Measurements from ENCODE around the gene STPG2.
"Not testable (repeated sequence)": the region's sequence is repeated elsewhere in the genome, so short reads cannot be mapped to it uniquely, and the experiment has no call there.

The STPG2 gene

GRCh38 chr4:97643179-97643578, 500.1 kb downstream of the STPG2 start:
- no peak overlapping the region for H3K27ac ChIP-seq (ENCODE audit: low read depth, low read length, severe bottlenecking)
- H3K36me3 ChIP-seq (ENCODE audit: control insufficient read depth, insufficient read depth, low read length): no peaks in the 10 kb centered on the region

GRCh38 chr4:97639961-97640360, 503.3 kb downstream of the STPG2 start:
- Histone ChIP-seq H3K4me3 (ENCODE audit: extremely low read depth, insufficient read depth, low read length, poor library complexity, severe bottlenecking) (no peak overlapping the region), H3K36me3 (ENCODE audit: control insufficient read depth, insufficient read depth, low read length) (no peaks in the 10 kb centered on the region), H3K4me1 (ENCODE audit: control insufficient read depth, insufficient read depth, low read length, poor library complexity, severe bottlenecking) (no peaks in the 10 kb centered on the region), H3K27ac (ENCODE audit: low read depth, low read length, severe bottlenecking) (no peak overlapping the region), H3K9me3 (ENCODE audit: control insufficient read depth, low read length) (no peaks in the 10 kb centered on the region)
- no CpG with 5 or more reads among the region's 1 CpG for WGBS, 2 experiments (ENCODE audit: insufficient coverage in 2 of 2)

More at GRCh38 chr4:97643179-97643578, 500.1 kb downstream of the STPG2 start:
- H3K9me3 ChIP-seq (ENCODE audit: control insufficient read depth, low read length): no peaks in the 10 kb centered on the region
- no peaks in the 10 kb centered on the region for H3K4me1 ChIP-seq (ENCODE audit: control insufficient read depth, insufficient read depth, low read length, poor library complexity, severe bottlenecking)
- H3K4me3 ChIP-seq (ENCODE audit: extremely low read depth, insufficient read depth, low read length, poor library complexity, severe bottlenecking): no peak overlapping the region

- WGBS, 2 experiments (ENCODE audit: insufficient coverage in 2 of 2): 48 to 61% methylated on average over 2 to 4 of the region's 8 CpGs
- not testable (repeated sequence) for H3K4me1 ChIP-seq (ENCODE audit: control insufficient read depth, insufficient read depth, low read length, poor library complexity, severe bottlenecking); H3K27ac ChIP-seq (ENCODE audit: low read depth, low read length, severe bottlenecking); H3K9me3 ChIP-seq (ENCODE audit: control insufficient read depth, low read length); H3K36me3 ChIP-seq (ENCODE audit: control insufficient read depth, insufficient read depth, low read length); H3K4me3 ChIP-seq (ENCODE audit: extremely low read depth, insufficient read depth, low read length, poor library complexity, severe bottlenecking)
Measured at GRCh38 chr4:97633831-97634230, 509.4 kb downstream of the STPG2 start.

GRCh38 chr4:97627750-97628149, 515.5 kb downstream of the STPG2 start:
- no peaks in the 10 kb centered on the region for H3K4me1 ChIP-seq (ENCODE audit: control insufficient read depth, insufficient read depth, low read length, poor library complexity, severe bottlenecking)
- no peaks in the 10 kb centered on the region for H3K36me3 ChIP-seq (ENCODE audit: control insufficient read depth, insufficient read depth, low read length)
- 70 to 83% methylated on average over 1 to 3 of the region's 4 CpGs for WGBS, 2 experiments (ENCODE audit: insufficient coverage in 2 of 2)
- no peak overlapping the region for H3K4me3 ChIP-seq (ENCODE audit: extremely low read depth, insufficient read depth, low read length, poor library complexity, severe bottlenecking)
- H3K9me3 ChIP-seq (ENCODE audit: control insufficient read depth, low read length): no peaks in the 10 kb centered on the region
- no peak overlapping the region for H3K27ac ChIP-seq (ENCODE audit: low read depth, low read length, severe bottlenecking)

GRCh38 chr4:97624204-97624603, 519.1 kb downstream of the STPG2 start:
- Histone ChIP-seq H3K9me3 (ENCODE audit: control insufficient read depth, low read length) (no peaks in the 10 kb centered on the region), H3K36me3 (ENCODE audit: control insufficient read depth, insufficient read depth, low read length) (no peaks in the 10 kb centered on the region), H3K27ac (ENCODE audit: low read depth, low read length, severe bottlenecking) (no peak overlapping the region), H3K4me1 (ENCODE audit: control insufficient read depth, insufficient read depth, low read length, poor library complexity, severe bottlenecking) (no peaks in the 10 kb centered on the region), H3K4me3 (ENCODE audit: extremely low read depth, insufficient read depth, low read length, poor library complexity, severe bottlenecking) (no peak overlapping the region)
- WGBS, 2 experiments (ENCODE audit: insufficient coverage in 2 of 2): 70 to 75% methylated on average over 1 to 2 of the region's 4 CpGs

GRCh38 chr4:97605932-97606331, 537.3 kb downstream of the STPG2 start:
- WGBS, 2 experiments (ENCODE audit: insufficient coverage in 2 of 2): no CpG with 5 or more reads among the region's 2 CpGs
- H3K9me3 ChIP-seq (ENCODE audit: control insufficient read depth, low read length): no peaks in the 10 kb centered on the region
- no peak overlapping the region for H3K4me3 ChIP-seq (ENCODE audit: extremely low read depth, insufficient read depth, low read length, poor library complexity, severe bottlenecking)
- no peaks in the 10 kb centered on the region for H3K36me3 ChIP-seq (ENCODE audit: control insufficient read depth, insufficient read depth, low read length)
- no peaks in the 10 kb centered on the region for H3K4me1 ChIP-seq (ENCODE audit: control insufficient read depth, insufficient read depth, low read length, poor library complexity, severe bottlenecking)
- H3K27ac ChIP-seq (ENCODE audit: low read depth, low read length, severe bottlenecking): no peak overlapping the region

GRCh38 chr4:97593248-97593647, 550.0 kb downstream of the STPG2 start:
- 92 to 95% methylated on average over 5 to 9 of the region's 9 CpGs for WGBS, 2 experiments (ENCODE audit: insufficient coverage in 2 of 2)

GRCh38 chr4:97590266-97590665, 553.0 kb downstream of the STPG2 start:
- H3K4me3 ChIP-seq (ENCODE audit: extremely low read depth, insufficient read depth, low read length, poor library complexity, severe bottlenecking): no peak overlapping the region
- no peaks in the 10 kb centered on the region for H3K9me3 ChIP-seq (ENCODE audit: control insufficient read depth, low read length)
- no peak overlapping the region for H3K27ac ChIP-seq (ENCODE audit: low read depth, low read length, severe bottlenecking)
- H3K36me3 ChIP-seq (ENCODE audit: control insufficient read depth, insufficient read depth, low read length): no peaks in the 10 kb centered on the region
- WGBS, 2 experiments (ENCODE audit: insufficient coverage in 2 of 2): 100% methylated on average over 2 of the region's 4 CpGs
- H3K4me1 ChIP-seq (ENCODE audit: control insufficient read depth, insufficient read depth, low read length, poor library complexity, severe bottlenecking): no peaks in the 10 kb centered on the region

More at GRCh38 chr4:97593248-97593647, 550.0 kb downstream of the STPG2 start:
- Histone ChIP-seq H3K36me3 (ENCODE audit: control insufficient read depth, insufficient read depth, low read length) (no peaks in the 10 kb centered on the region), H3K4me1 (ENCODE audit: control insufficient read depth, insufficient read depth, low read length, poor library complexity, severe bottlenecking) (no peaks in the 10 kb centered on the region), H3K27ac (ENCODE audit: low read depth, low read length, severe bottlenecking) (no peak overlapping the region), H3K9me3 (ENCODE audit: control insufficient read depth, low read length) (no peaks in the 10 kb centered on the region), H3K4me3 (ENCODE audit: extremely low read depth, insufficient read depth, low read length, poor library complexity, severe bottlenecking) (no peak overlapping the region)

GRCh38 chr4:97589481-97590196, 553.6 kb downstream of the STPG2 start:
- Histone ChIP-seq H3K4me3 (ENCODE audit: extremely low read depth, insufficient read depth, low read length, poor library complexity, severe bottlenecking) (no peak overlapping the region), H3K27ac (ENCODE audit: low read depth, low read length, severe bottlenecking) (no peak overlapping the region), H3K9me3 (ENCODE audit: control insufficient read depth, low read length) (no peaks in the 10 kb centered on the region), H3K4me1 (ENCODE audit: control insufficient read depth, insufficient read depth, low read length, poor library complexity, severe bottlenecking) (no peaks in the 10 kb centered on the region), H3K36me3 (ENCODE audit: control insufficient read depth, insufficient read depth, low read length) (no peaks in the 10 kb centered on the region)
- 60 to 80% methylated on average over 1 of the region's 5 CpGs for WGBS, 2 experiments (ENCODE audit: insufficient coverage in 2 of 2)

- Histone ChIP-seq H3K36me3 (ENCODE audit: control insufficient read depth, insufficient read depth, low read length) (no peaks in the 10 kb centered on the region), H3K4me3 (ENCODE audit: extremely low read depth, insufficient read depth, low read length, poor library complexity, severe bottlenecking) (no peak overlapping the region), H3K9me3 (ENCODE audit: control insufficient read depth, low read length) (no peaks in the 10 kb centered on the region), H3K4me1 (ENCODE audit: control insufficient read depth, insufficient read depth, low read length, poor library complexity, severe bottlenecking) (no peaks in the 10 kb centered on the region), H3K27ac (ENCODE audit: low read depth, low read length, severe bottlenecking) (no peak overlapping the region)
- WGBS, 2 experiments (ENCODE audit: insufficient coverage in 2 of 2): 100% methylated on average over 1 of the region's 2 CpGs; no CpG with 5 or more reads in 1 of the 2 experiments
Measured at GRCh38 chr4:97587912-97588311, 555.4 kb downstream of the STPG2 start.

- Histone ChIP-seq H3K4me3 (ENCODE audit: extremely low read depth, insufficient read depth, low read length, poor library complexity, severe bottlenecking) (no peak overlapping the region), H3K4me1 (ENCODE audit: control insufficient read depth, insufficient read depth, low read length, poor library complexity, severe bottlenecking) (no peaks in the 10 kb centered on the region), H3K27ac (ENCODE audit: low read depth, low read length, severe bottlenecking) (no peak overlapping the region), H3K9me3 (ENCODE audit: control insufficient read depth, low read length) (no peaks in the 10 kb centered on the region), H3K36me3 (ENCODE audit: control insufficient read depth, insufficient read depth, low read length) (no peaks in the 10 kb centered on the region)
Measured at GRCh38 chr4:97585274-97585673, 558.0 kb downstream of the STPG2 start.

All from mesodermal cell (in vitro differentiated cells).